GM12801 (cell line): ENCODE measurements around the gene PDE6B.

Experiments used
- TF ChIP-seq, protein P1 (sequence below): IDR thresholded peaks from one replicate; pipeline ENCODE4 v1.5.1; 2011; ENCODE audit warnings: control low read depth; ENCODE audit not compliant: insufficient read length; ENCODE audit errors: extremely low read depth

Gene PDE6B

DNA sequence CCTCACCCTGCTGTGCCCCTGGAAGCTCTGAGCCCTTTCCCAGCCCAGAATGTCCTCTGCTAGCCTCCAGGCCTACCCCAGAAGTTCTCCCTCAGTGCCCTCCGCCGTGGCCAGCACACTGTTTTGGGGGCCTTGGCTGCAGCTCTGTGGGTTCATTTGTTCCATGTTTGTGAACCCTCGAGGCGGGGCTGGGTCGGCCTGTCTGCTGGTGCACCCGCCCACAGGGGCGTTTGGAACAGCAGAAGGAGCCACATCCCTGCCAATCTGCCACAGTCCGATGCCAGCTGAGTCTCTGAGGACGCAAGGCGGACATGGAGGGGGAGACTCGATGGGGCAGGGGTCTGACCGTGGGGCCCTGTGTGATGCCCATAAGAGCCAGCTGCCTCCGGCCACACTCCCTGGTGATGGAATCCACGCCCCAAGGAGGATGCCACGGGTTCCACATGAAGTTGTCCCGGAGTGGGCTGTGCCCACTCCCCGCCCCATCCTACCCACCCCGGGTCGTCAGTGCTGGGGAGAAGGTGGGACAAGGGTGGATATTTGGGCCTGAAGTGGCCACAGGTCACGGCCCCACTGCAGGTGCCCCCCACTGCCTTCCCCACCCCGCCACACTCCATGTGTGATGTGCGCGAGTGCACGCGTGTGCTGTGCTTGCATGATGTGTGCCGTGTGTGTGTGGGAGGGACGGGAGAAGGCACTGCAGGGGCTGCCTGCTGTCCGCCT lies 41.6 kb downstream of the PDE6B start:
- TF ChIP-seq, protein P1, sequence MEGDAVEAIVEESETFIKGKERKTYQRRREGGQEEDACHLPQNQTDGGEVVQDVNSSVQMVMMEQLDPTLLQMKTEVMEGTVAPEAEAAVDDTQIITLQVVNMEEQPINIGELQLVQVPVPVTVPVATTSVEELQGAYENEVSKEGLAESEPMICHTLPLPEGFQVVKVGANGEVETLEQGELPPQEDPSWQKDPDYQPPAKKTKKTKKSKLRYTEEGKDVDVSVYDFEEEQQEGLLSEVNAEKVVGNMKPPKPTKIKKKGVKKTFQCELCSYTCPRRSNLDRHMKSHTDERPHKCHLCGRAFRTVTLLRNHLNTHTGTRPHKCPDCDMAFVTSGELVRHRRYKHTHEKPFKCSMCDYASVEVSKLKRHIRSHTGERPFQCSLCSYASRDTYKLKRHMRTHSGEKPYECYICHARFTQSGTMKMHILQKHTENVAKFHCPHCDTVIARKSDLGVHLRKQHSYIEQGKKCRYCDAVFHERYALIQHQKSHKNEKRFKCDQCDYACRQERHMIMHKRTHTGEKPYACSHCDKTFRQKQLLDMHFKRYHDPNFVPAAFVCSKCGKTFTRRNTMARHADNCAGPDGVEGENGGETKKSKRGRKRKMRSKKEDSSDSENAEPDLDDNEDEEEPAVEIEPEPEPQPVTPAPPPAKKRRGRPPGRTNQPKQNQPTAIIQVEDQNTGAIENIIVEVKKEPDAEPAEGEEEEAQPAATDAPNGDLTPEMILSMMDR: no peak

- TF ChIP-seq, protein P1: no peak
Measured at GRCh38 chr4:667545-667925, 42.2 kb downstream of the PDE6B start.

- TF ChIP-seq, protein P1: no peak
Measured at GRCh38 chr4:671769-672168, 46.4 kb downstream of the PDE6B start.

DNA sequence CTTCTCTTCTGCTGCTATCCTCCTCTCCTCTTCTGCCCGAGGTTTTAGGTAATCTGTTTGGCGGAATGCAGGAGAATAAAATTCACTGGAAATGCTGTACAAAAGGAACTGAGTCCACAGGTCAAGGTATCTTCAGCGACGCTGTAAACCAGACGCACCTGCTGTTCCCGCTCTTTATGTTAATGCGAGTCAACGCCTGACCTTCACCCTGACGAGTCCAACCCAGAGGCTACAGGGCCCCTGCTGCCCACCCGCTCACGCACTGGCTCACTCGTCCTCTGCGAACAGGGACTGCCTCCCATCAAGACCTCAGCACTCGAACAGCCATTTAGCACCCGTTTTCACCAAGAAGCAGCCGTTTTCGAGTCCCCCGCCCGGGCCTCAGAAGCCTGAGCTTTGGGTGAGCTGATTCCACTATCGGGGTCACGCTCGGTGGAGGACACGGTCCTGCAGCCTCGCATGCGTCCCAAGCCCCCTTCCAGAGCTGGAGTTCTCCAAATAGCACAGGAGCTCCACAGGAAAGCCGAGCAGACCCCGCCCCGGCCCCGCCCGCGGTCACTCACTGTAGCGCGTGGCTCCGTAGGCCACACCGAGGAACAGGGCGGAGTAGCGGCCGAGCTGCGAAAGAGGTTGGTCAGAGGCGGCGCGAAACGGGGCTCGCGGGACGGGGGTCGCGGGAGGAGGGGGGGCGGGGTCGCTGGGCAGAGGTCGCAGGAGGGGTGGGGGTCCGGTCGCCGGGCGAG lies 48.1 kb downstream of the PDE6B start:
- TF ChIP-seq, protein P1: no peak

DNA sequence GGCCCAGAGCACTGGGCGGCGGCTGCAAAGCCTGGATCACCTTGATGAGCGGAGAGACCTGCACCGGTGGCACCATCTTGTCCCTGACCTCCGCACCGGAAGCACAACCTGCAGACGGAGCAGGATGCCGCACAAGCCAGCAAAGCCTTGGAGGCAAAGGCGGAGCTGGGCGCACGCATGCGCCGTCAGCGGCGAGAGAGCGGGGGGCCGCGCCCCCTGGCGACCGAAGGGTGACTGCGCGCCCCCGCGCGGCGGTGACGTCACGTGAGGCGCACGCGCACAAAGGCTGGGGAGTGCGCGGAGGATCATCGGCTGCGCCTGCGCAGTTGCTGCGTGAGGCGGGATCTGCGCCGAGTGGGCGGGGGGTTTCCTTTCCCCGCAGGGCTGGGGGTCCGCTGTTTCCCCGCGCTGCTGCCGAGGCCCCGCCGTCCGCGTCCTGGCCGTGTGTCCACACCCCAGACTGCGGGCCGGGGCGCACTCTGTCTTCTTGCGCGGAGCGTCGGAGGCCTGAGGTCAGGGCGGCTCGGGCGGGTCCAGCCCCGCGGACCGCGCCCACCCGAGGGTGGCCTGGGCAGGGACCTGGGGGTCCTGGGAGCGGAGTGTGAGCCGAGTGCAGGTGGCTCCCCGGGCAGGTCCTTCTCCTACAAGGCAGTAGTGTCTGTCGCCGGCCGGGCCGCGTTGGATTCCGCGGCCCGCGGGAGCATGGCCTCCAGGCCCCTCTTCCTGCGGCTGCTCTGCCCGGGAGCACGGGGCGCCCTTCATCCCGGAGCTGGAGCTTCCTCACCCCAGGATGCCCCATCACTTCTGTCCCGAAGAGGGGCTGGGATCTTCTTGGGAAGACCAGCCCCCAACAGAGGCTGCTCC lies 49.0 kb downstream of the PDE6B start, which contains the start of the genes ATP5ME and MYL5:
Gene ATP5ME (minus strand): TSS at position 105 of the 864 bp plus-strand sequence. CDS start 29 bp downstream, at position 76.
Gene MYL5 (plus strand): TSS at position 371 of the 864 bp plus-strand sequence. CDS start 3,485 bp downstream, outside the sequence.
- TF ChIP-seq, protein P1: no peak

- TF ChIP-seq, protein P1: no peak
Measured at GRCh38 chr4:675036-675882, 49.9 kb downstream of the PDE6B start.
